Measurements from ENCODE around the gene CLEC18B. TPM values are rescaled to one million over a fixed set of nuclear protein-coding genes. Genes with fewer than 3 reads are reported as not detected.
"Not testable (repeated sequence)": the region's sequence is repeated elsewhere in the genome, so short reads cannot be mapped to it uniquely, and the experiment has no call there.

Gene CLEC18B
- total RNA-seq, 2 experiments from 2014 or later, result 0.48 TPM; not detected in 1

GRCh38 chr16:74431516-74431915 lies 10.2 kb upstream of the CLEC18B start:
- no peaks in the 10 kb centered on the region for H3K4me1 Mint-ChIP-seq
- ChIA-PET CTCF (interaction anchor here (1.5 kb wide), 1 partner anchor 122 kb away, joined by 12 read pairs; no protein-coding TSS in a partner anchor), POLR2A (no interaction called here)
- H3K4me3 Mint-ChIP-seq, result no peak overlapping the region
- no peaks in the 10 kb centered on the region for H3K36me3 Mint-ChIP-seq (ENCODE audit: low read depth)
- H3K27ac Mint-ChIP-seq, result no peak overlapping the region
- H3K27me3 Mint-ChIP-seq, result peaks cover 7% of the 10 kb centered on the region
- H3K9me3 Mint-ChIP-seq, result no peaks in the 10 kb centered on the region
- DNase-seq, result no peak

DNA sequence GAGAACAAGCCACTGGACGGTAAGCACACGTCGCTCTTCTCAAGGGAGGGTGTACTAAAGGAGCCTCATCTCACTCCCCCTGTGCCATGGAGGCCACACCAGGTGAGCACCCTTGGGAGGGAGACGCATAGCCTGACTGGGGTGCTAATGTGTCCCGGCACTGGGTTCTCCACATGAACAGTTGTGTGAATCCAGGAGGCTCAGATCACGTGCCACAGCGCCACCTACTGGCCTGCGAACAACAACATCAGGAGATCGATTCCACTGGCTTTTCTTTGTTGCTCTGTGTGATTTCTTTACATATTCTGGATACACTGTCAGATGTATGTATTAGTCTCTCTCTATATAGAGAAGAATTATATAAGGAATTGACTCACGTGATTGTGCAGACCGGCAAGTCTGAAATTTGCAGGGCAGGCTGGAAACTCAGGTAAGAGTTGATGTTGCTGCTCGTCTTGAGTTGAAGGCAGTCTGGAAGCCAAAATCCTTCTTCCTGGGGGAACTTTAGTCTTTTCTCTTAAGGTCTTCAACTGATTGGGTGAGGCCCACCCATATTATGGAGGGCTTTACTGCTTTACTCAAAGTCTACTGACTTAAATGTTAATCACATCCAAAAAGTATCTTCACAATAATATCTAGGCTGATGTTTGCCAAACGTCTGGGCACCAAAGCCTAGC lies 8.9 kb upstream of the CLEC18B start:
- H3K4me3 Mint-ChIP-seq; H3K27me3 Mint-ChIP-seq; H3K4me1 Mint-ChIP-seq; H3K27ac Mint-ChIP-seq; POLR2A ChIA-PET; H3K36me3 Mint-ChIP-seq (ENCODE audit: low read depth); H3K9me3 Mint-ChIP-seq: not testable (repeated sequence)
- DNase-seq, result peak; percentile 60
- CTCF ChIA-PET, result interaction anchor here (1.5 kb wide), 1 partner anchor 121 kb away, joined by 12 read pairs; no protein-coding TSS in a partner anchor

GRCh38 chr16:74428493-74428892 lies 7.2 kb upstream of the CLEC18B start:
- H3K27me3 Mint-ChIP-seq; H3K27ac Mint-ChIP-seq; H3K4me3 Mint-ChIP-seq; H3K36me3 Mint-ChIP-seq (ENCODE audit: low read depth); DNase-seq; H3K4me1 Mint-ChIP-seq; H3K9me3 Mint-ChIP-seq; CTCF ChIA-PET; POLR2A ChIA-PET: not testable (repeated sequence)

DNA sequence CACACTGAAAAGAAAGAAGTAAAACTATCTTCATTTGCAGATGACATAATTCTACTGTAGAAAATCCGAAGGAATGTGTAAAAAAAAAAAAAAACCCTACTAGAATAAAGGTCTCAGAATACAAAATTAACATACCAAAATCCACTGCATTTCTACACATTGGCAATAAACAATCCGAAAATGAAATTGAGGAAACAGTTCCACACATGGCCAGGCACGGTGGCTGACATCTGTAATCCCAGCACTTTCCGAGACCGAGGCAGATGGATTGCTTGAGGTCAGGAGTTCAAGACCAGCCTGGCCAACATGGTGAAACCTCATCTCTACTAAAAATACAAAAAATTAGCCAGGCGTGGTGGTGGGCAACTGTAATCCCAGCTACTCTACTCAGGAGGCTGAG lies 4.5 kb upstream of the CLEC18B start:
- DNase-seq; H3K27ac Mint-ChIP-seq; H3K27me3 Mint-ChIP-seq; H3K36me3 Mint-ChIP-seq (ENCODE audit: low read depth); H3K9me3 Mint-ChIP-seq; H3K4me3 Mint-ChIP-seq; H3K4me1 Mint-ChIP-seq; POLR2A ChIA-PET: not testable (repeated sequence)
- CTCF ChIA-PET, result interaction anchor here (0.7 kb wide), 1 partner anchor 67 kb away, joined by 4 read pairs; no protein-coding TSS in a partner anchor

GRCh38 chr16:74423721-74424120 lies 2.4 kb upstream of the CLEC18B start:
- H3K27ac Mint-ChIP-seq; H3K9me3 Mint-ChIP-seq; DNase-seq; POLR2A ChIA-PET; H3K36me3 Mint-ChIP-seq (ENCODE audit: low read depth); H3K27me3 Mint-ChIP-seq; H3K4me3 Mint-ChIP-seq; H3K4me1 Mint-ChIP-seq: not testable (repeated sequence)
- CTCF ChIA-PET, result interaction anchor here (0.6 kb wide), 1 partner anchor 639 kb away, joined by 3 read pairs; no protein-coding TSS in a partner anchor

GRCh38 chr16:74422086-74422485 lies 808 bp upstream of the CLEC18B start:
- DNase-seq; POLR2A ChIA-PET; H3K27me3 Mint-ChIP-seq; H3K36me3 Mint-ChIP-seq (ENCODE audit: low read depth); H3K9me3 Mint-ChIP-seq; H3K4me1 Mint-ChIP-seq; CTCF ChIA-PET; H3K4me3 Mint-ChIP-seq; H3K27ac Mint-ChIP-seq: not testable (repeated sequence)

GRCh38 chr16:74421482-74421785 lies 156 bp upstream of the CLEC18B start:
- H3K9me3 Mint-ChIP-seq; DNase-seq; POLR2A ChIA-PET; H3K27ac Mint-ChIP-seq; H3K27me3 Mint-ChIP-seq; H3K36me3 Mint-ChIP-seq (ENCODE audit: low read depth); H3K4me1 Mint-ChIP-seq; H3K4me3 Mint-ChIP-seq; CTCF ChIA-PET: not testable (repeated sequence)

DNA sequence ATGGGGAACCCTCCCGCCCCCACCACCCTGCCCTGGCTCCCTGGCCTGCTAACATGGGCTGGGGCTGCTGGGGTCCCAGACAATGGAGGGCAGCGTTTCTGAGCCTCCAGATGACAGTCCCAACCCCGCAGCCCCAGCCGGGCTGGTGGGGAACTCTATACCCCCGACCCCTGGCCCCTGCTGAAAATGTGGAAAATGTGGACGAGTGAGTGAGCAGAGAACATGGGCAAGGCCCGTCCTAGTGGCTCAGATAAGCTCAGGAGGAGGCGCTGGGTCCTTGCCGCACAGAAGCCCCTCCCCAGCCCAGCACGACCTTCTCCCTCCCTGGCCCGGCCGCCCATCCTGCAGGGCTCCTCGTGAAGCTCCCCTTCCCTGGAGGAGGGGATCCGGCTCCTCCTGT lies 1.5 kb downstream of the CLEC18B start:
- H3K4me3 Mint-ChIP-seq; H3K4me1 Mint-ChIP-seq; H3K36me3 Mint-ChIP-seq (ENCODE audit: low read depth); H3K27ac Mint-ChIP-seq; H3K27me3 Mint-ChIP-seq; DNase-seq; CTCF ChIA-PET; POLR2A ChIA-PET; H3K9me3 Mint-ChIP-seq: not testable (repeated sequence)

- H3K9me3 Mint-ChIP-seq; CTCF ChIA-PET; H3K27me3 Mint-ChIP-seq; POLR2A ChIA-PET; H3K4me1 Mint-ChIP-seq; H3K27ac Mint-ChIP-seq; H3K36me3 Mint-ChIP-seq (ENCODE audit: low read depth); DNase-seq; H3K4me3 Mint-ChIP-seq: not testable (repeated sequence)
Measured at GRCh38 chr16:74417897-74418296, 3.4 kb downstream of the CLEC18B start.

DNA sequence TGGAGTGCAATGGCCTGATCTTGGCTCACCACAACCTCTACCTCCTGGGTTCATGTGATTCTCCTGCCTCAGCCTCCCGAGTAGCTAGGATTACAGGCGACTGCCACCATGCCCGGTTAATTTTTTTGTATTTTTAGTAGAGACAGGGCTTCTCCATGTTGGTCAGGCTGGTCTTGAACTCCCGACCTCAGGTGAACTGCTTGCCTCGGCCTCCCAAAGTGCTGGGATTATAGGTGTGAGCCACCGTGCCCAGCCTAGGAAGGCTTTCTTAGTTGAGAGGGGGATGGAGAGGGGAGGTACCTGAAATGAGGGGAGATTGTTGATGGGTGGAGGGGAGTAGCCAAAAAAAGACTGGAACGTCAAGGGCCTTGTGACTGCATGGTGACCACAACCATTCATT lies 7.4 kb downstream of the CLEC18B start:
- DNase-seq; H3K4me3 Mint-ChIP-seq; H3K27me3 Mint-ChIP-seq; POLR2A ChIA-PET; H3K36me3 Mint-ChIP-seq (ENCODE audit: low read depth); CTCF ChIA-PET; H3K9me3 Mint-ChIP-seq; H3K4me1 Mint-ChIP-seq; H3K27ac Mint-ChIP-seq: not testable (repeated sequence)

GRCh38 chr16:74413485-74413884 lies 7.8 kb downstream of the CLEC18B start:
- H3K4me3 Mint-ChIP-seq; H3K27ac Mint-ChIP-seq; H3K4me1 Mint-ChIP-seq; H3K36me3 Mint-ChIP-seq (ENCODE audit: low read depth); DNase-seq; CTCF ChIA-PET; H3K27me3 Mint-ChIP-seq; H3K9me3 Mint-ChIP-seq; POLR2A ChIA-PET: not testable (repeated sequence)

GRCh38 chr16:74412775-74413390 lies 8.4 kb downstream of the CLEC18B start:
- H3K4me3 Mint-ChIP-seq; CTCF ChIA-PET; H3K36me3 Mint-ChIP-seq (ENCODE audit: low read depth); DNase-seq; POLR2A ChIA-PET; H3K4me1 Mint-ChIP-seq; H3K9me3 Mint-ChIP-seq; H3K27me3 Mint-ChIP-seq; H3K27ac Mint-ChIP-seq: not testable (repeated sequence)

- POLR2A ChIA-PET; DNase-seq; H3K4me1 Mint-ChIP-seq; H3K27me3 Mint-ChIP-seq; CTCF ChIA-PET; H3K27ac Mint-ChIP-seq; H3K9me3 Mint-ChIP-seq; H3K4me3 Mint-ChIP-seq; H3K36me3 Mint-ChIP-seq (ENCODE audit: low read depth): not testable (repeated sequence)
Measured at GRCh38 chr16:74412138-74412774, 9.0 kb downstream of the CLEC18B start.

DNA sequence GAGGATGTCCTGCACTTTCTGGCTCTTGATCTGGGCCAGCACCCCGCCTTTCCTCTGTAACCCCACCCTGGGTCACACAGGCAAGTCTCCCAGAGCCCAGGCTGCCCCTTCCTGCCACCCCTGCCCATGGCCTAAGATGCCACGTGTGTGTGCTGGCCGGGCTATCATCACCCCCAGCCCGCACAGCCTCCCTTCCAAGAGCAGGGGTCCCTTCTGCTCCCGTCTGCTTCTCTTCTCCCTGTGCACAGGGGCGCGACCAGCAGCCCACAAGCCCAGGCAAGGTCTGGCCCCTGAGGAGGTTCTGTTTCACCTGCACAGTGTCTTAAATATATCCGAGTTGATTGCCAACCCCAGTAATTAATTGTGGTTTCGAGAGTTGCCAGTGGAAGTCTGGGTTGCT lies 10.3 kb downstream of the CLEC18B start:
- H3K4me3 Mint-ChIP-seq; H3K27ac Mint-ChIP-seq; H3K9me3 Mint-ChIP-seq; H3K4me1 Mint-ChIP-seq; POLR2A ChIA-PET; CTCF ChIA-PET; DNase-seq; H3K27me3 Mint-ChIP-seq; H3K36me3 Mint-ChIP-seq (ENCODE audit: low read depth): not testable (repeated sequence)

Measured in activated CD4-positive, alpha-beta memory T cell treated with anti-CD3 and anti-CD28 coated beads, Interleukin-2, amount 10 ng/mL, durations not matched to agents 7 days and 5 days (primary cell).